Measurements from ENCODE around the gene VIL1.

VIL1 gene

DNA sequence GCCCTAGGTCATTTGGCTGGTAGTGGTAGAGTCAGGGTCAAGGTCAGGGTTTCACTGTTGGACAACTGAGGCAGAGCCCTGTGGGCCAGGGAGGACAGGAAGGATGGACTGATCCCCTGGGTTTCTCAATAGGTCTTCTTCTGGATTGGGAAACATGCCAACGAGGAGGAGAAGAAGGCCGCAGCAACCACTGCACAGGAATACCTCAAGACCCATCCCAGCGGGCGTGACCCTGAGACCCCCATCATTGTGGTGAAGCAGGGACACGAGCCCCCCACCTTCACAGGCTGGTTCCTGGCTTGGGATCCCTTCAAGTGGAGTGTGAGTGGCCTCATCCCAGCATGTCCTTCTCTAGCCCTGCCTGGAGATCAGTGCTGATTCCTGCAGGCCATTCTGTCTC, 18.1 kb downstream of the VIL1 start:
- in situ Hi-C loops (cut with HindIII; ENCODE audit: low sequenced_read_pairs), result no loop called here
- no peak overlapping the region for H3K4me3 ChIP-seq (ENCODE audit: low read depth, low read length)
- DNase-seq (ENCODE audit: low read depth, low spot score), result no peak
- TF ChIP-seq, protein P1, sequence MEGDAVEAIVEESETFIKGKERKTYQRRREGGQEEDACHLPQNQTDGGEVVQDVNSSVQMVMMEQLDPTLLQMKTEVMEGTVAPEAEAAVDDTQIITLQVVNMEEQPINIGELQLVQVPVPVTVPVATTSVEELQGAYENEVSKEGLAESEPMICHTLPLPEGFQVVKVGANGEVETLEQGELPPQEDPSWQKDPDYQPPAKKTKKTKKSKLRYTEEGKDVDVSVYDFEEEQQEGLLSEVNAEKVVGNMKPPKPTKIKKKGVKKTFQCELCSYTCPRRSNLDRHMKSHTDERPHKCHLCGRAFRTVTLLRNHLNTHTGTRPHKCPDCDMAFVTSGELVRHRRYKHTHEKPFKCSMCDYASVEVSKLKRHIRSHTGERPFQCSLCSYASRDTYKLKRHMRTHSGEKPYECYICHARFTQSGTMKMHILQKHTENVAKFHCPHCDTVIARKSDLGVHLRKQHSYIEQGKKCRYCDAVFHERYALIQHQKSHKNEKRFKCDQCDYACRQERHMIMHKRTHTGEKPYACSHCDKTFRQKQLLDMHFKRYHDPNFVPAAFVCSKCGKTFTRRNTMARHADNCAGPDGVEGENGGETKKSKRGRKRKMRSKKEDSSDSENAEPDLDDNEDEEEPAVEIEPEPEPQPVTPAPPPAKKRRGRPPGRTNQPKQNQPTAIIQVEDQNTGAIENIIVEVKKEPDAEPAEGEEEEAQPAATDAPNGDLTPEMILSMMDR (IDR thresholded peaks at IDR 0.05; ENCODE audit: low read depth, low read length), result no peak

DNA sequence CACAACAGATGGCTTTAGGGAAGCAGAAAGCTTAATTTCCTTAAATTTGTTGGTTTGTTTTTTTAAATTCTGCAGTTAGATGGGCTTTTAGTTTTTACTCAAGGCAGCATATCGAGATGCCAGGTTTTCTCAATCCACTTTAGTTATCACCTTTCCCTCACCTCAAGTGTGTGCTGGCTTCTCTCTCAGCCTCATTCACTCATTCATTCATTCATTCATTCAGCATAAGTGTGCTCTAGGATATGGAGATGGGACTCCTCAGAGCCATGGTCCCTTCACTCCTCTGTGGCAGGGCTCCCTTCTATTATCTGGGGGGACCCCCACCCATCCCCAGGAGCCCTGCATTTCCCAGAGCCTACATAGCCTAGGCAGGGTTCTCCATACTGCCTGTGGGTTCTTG, 19.0 kb downstream of the VIL1 start:
- in situ Hi-C loops (cut with HindIII; ENCODE audit: low sequenced_read_pairs), result no loop called here
- no peak for DNase-seq (ENCODE audit: low read depth, low spot score)
- no peak overlapping the region for H3K4me3 ChIP-seq (ENCODE audit: low read depth, low read length)
- TF ChIP-seq, protein P1 (IDR thresholded peaks at IDR 0.05; ENCODE audit: low read depth, low read length), result no peak

DNA sequence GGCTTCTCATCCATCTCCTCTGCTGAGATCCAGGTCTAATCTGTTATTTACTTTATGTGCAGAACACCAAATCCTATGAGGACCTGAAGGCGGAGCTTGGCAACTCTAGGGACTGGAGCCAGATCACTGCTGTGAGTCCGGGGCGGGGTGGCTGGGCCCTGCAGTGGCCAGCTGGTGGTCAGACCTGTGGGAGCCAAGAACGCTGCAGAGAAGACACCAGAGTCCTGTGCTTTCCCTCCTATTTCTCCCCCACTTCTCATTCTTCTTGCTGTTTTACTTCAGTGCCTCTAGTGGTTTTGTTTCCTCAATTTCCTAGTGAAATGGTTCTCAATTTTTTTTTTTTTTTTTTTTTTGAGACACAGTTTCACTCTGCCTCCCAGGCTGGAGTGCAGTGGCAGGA, 19.7 kb downstream of the VIL1 start:
- H3K4me3 ChIP-seq (ENCODE audit: low read depth, low read length), result no peak overlapping the region
- DNase-seq (ENCODE audit: low read depth, low spot score), result no peak
- TF ChIP-seq, protein P1 (IDR thresholded peaks at IDR 0.05; ENCODE audit: low read depth, low read length), result no peak
- in situ Hi-C loops (cut with HindIII; ENCODE audit: low sequenced_read_pairs), result no loop called here

DNA sequence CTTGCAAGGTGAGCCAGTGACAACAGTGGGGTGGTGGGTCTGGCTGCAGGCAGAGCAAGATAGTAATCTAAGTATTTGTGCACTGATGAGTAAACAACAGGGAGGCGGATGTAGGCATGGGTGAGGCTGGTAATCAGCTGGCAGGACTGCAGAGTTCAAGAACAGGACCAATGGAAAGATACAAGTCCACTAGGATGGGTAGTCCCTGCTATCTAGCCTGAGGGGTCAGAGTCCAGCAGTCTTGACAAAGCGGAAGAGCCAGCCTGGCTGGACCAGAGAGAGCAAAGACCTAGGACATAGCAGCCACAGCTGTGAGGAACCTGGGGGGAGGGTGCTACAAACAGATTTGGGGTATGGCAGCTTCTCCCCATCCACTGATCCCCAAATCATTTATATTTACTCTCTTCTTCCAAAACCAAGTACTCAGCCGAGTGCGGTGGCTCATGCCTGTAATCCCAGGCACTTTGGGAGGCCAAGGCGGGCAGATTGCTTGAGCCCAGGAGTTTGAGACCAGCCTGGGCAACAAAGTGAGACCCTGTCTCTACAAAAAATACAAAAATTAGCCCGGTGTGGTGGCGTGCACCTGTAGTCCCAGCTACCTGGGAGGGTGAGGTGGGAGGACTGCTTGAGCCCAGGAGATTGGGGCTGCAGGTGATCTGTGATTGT, 25.9 kb downstream of the VIL1 start:
- TF ChIP-seq, protein P1 (IDR thresholded peaks at IDR 0.05; ENCODE audit: low read depth, low read length), result no peak
- no peak for DNase-seq (ENCODE audit: low read depth, low spot score)
- H3K4me3 ChIP-seq (ENCODE audit: low read depth, low read length), result no peak overlapping the region
- in situ Hi-C loops (cut with HindIII; ENCODE audit: low sequenced_read_pairs), result no loop called here

DNA sequence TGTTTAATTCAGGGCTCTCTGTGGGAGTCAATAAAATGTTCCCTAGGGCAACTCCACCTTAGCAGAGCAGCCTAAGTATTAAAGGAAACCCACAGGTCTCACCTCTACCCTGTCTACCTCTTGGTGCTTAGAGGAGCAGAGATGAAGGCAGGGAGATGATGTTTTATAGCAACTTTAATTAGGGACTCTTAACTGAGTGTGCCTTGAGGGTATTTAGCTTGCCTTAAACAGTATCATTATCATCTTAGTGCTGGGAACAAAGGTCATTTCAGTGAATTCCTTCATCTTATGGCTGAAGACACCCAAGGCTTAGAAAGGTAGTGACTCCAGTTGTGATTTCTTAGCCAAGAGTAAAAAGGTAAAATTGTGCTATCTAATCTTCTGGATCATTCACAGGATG, 26.7 kb downstream of the VIL1 start:
- in situ Hi-C loops (cut with HindIII; ENCODE audit: low sequenced_read_pairs), result no loop called here
- no peak overlapping the region for H3K4me3 ChIP-seq (ENCODE audit: low read depth, low read length)
- no peak for DNase-seq (ENCODE audit: low read depth, low spot score)
- TF ChIP-seq, protein P1 (IDR thresholded peaks at IDR 0.05; ENCODE audit: low read depth, low read length), result no peak

DNA sequence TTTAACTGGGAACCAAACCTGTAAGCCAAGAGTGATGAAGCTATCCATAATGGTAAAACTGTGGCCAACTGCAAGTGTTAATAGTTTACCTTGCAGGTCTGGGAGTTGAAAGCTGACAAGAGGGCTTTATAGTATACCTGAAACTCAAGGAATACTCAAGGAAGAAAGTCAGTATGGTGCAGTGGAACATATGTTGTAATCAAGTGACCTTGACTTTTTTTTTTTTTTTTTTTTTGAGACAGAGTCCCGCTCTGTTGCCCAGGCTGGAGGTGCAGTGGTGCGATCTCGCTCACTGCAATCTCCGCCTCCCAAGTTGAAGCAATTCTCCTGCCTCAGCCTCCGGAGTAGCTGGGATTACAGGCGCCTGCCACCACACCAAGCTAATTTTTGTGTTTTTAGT, 27.6 kb downstream of the VIL1 start:
- H3K4me3 ChIP-seq (ENCODE audit: low read depth, low read length), result no peak overlapping the region
- DNase-seq (ENCODE audit: low read depth, low spot score), result no peak
- TF ChIP-seq, protein P1 (IDR thresholded peaks at IDR 0.05; ENCODE audit: low read depth, low read length), result no peak
- in situ Hi-C loops (cut with HindIII; ENCODE audit: low sequenced_read_pairs), result no loop called here
